GM13976 (cell line): ENCODE data around the gene IQSEC3.

Experiments used
- DNase-seq: peaks from one replicate; pipeline ENCODE4 v3.0.0; 2012; ENCODE audit warnings: low spot score
- CTCF ChIP-seq: IDR thresholded peaks from 2 replicates; pipeline ENCODE4 v1.5.1; 2012; ENCODE audit warnings: borderline replicate concordance, mild to moderate bottlenecking; ENCODE audit not compliant: insufficient read depth; ENCODE audit errors: extremely low read depth, missing control alignments, control extremely low read depth
- in situ Hi-C: fragments of 300-500 bp; cut with MboI; formaldehyde crosslinking; loops from one replicate; pipeline ENCODE4 v1.12.0; 2022; ENCODE audit warnings: low sequenced_read_pairs, mixed read lengths, inconsistent platforms; ENCODE audit not compliant: unreplicated experiment

The IQSEC3 gene

GRCh38 chr12:87856-88255 is 21.3 kb downstream of the IQSEC3 start:
- no peak for DNase-seq
- TF ChIP-seq CTCF = no peak
- in situ Hi-C loops = no loop called here

GRCh38 chr12:89653-90052 is 23.1 kb downstream of the IQSEC3 start:
- TF ChIP-seq CTCF = no peak
- DNase-seq = no peak
- in situ Hi-C loops = no loop called here

- in situ Hi-C loops = no loop called here
- DNase-seq = no peak
- TF ChIP-seq CTCF = no peak
Measured at GRCh38 chr12:91213-91612, 24.6 kb downstream of the IQSEC3 start.

DNA sequence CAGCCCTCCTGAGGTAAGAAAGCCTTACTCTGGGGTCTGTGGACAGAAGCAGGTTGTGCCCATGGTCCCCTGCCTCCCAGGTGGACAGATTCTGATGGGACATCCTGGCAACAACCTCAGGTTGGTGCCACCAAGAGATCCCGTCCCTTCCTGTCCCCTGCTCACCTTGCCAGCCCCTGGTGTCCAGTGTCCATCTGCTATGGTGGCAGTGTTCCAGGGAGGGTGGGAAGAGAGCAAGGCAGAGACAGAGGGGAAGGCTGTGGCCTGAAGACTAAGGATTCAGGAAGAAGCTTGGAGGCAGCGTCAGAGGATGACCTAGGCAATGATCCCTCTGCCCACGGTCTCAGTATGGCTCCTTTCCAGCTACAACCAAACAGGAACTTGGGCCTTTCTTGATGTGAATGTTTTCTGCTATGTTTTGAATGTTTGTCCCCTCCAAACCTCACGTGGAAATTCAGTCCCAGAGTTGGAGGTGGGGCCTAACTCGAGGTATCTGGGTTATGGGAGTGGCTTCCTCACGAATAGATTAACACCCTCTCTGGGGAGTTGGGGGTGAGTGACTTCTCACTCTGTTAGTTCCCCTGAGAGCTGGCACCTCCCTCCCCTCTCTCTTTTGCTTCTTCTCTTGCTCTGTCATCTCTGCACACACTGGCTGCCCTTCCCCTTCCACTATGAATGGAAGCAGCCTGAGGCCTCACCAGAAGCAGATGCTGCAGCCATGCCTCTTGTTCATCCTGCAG is 26.9 kb downstream of the IQSEC3 start:
- no peak for DNase-seq
- in situ Hi-C loops = no loop called here
- no peak for TF ChIP-seq CTCF

DNA sequence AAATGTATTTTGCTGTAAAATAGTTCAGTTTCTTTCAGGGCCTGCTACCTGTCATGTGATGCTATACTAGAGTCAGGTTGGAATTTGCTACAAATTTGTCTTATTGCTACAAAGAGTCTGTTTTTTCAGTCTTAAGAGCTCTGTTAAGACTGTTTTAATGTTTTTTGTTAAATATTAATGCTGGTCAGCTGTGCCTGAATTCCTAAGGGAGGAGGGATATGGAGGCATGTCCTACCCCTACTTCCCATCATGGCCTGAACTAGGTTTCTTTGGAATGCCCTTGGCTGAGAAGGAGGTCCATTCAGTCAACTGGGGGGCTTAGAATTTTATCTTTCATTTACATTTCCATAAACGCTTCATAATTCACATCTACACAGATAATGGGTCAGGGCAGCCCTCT is 30.0 kb downstream of the IQSEC3 start:
- no peak for TF ChIP-seq CTCF
- no peak for DNase-seq
- in situ Hi-C loops = no loop called here

DNA sequence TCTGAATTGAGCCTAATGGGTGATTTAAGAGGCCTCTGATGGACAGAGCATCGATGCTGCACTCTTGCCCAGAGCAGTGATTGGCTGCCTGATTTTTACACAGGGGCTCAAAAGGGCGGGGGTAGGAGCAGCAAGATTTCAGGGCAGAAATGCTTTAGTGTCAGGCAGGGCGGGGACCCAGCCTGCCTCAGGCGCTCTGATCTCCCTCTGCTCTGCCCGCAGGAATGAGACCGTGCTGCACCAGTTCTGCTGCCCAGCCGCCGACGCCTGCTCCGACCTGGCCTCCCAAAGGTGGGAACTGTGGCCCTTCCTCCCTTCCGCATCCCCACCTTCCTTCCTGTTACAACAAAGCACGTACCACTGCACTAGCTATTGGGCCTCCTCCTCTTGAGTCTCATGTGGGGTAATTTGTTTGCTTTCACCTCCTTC is 32.4 kb downstream of the IQSEC3 start:
- TF ChIP-seq CTCF = no peak
- in situ Hi-C loops = no loop called here
- DNase-seq = no peak
